HG02759 (cell line): ENCODE results near the gene MFNG.
"Not testable (repeated sequence)": the region's sequence is repeated elsewhere in the genome, so short reads cannot be mapped to it uniquely, and the experiment has no call there.

Experiments
- ATAC-seq: cut with Tn5 transposase; IDR thresholded peaks from one replicate; pipeline ENCODE4 v1.9.1; 2021; ENCODE audit warnings: mild to moderate bottlenecking, moderate library complexity; ENCODE audit not compliant: unreplicated experiment

MFNG gene

DNA sequence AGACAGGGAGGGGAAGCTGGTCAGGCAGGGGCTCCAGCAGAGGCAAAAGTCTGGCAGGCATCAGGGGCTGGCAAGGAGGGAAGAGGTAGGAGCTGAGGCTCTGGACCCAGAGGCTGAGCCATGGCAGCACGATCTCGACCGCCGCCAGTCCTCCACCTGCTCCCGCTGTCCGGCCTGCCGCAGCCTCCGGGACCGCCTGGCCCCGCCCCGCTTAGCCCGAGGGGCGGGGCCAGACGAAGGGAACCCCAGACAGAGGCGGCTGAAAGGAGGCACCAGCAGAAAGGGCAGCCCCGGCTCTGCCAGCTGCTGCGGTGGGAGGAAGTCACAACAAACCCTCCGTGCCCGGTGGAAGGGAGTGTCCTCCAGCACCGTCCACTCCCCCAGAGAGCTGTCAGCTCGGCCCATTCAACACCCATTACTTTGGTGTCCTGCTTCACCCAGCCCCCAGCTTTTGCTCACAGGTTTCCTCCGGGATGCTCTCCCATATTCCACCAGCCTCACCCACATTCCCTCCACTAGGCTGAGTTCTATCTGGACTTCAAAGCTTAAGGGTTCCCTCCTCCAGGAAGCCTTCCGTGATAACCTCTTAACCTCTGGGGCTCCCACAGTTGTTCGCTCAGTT lies at the start of gene MFNG:
MFNG (minus strand) TSS at position 161 of the 622 bp plus-strand sequence. CDS start 207 bp downstream, outside the sequence.
- ATAC-seq: peak; percentile 68

- no peak for ATAC-seq
Measured at GRCh38 chr22:37535159-37535558, 49.0 kb upstream of the MFNG start.

GRCh38 chr22:37534445-37534844 lies 48.3 kb upstream of the MFNG start:
- ATAC-seq: no peak

GRCh38 chr22:37533995-37534394 lies 47.8 kb upstream of the MFNG start:
- no peak for ATAC-seq

GRCh38 chr22:37529652-37530345 lies 43.6 kb upstream of the MFNG start:
- no peak for ATAC-seq

DNA sequence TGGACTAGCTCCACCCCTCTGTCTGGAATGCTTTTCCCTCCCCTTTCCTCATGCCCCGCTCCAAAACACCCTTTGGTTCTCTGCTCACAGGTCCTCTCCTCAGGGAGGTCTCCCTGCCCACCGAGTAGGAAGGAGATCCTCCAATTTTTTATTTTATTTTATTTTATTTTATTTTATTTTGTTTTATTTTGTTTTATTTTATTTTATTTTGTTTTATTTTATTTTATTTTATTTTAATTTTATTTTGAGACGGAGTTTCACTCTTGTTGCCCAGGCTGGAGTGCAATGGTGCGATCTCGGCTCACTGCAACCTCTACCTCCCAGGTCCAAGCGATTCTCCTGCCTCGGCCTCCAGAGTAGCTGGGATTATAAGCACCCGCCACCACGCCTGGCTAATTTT lies 41.8 kb upstream of the MFNG start:
- ATAC-seq: not testable (repeated sequence)

DNA sequence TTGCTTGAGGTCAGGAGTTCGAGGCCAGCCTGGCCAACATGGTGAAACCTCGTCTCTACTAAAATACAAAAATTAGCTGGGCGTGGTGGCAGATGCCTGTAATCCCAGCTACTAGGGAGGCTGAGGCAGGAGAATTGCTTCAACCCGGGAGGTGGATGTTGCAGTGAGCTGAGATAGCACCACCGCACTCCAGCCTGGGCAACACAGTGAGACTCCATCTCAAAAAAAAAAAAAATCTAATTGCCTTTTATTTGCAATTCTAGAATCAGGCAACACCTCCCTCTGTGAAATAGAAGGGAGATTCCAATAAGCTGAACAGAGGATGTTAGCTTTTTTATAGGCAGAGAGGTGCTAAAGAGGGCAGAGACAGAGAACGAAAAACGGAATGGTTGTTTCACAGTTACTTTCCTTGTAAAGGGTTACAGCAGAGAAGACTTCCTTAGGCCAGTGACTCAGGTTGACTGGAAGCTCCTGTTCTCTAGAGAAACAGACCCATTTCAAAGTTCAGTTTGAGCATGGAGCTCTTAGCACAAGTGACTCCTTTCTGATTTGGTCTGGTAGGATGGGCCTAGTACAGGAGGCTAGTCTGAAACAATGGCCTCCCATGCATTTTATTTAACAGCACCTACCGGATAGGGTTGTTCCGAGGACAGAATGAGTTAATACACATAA lies 41.0 kb upstream of the MFNG start:
- not testable (repeated sequence) for ATAC-seq

DNA sequence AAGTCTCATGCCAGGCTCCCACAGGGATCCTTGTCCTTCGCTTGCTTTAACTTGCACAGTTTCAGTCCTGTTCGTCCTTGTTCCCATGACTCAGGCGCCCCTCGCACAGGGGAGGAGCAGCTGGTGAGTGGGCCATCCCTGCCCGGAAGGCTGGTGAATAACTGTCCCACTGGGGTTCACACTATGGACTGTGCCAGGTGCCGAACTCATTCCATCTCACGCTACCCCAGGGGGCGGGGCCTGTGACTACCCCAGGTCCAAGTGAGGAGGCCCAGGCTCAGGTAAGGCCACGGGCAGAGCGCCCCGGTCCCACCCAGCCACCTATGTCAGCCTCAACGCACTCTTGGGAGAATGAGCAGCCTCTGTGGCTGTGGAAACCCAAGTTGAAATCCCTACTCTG lies 40.2 kb upstream of the MFNG start:
- ATAC-seq: no peak

DNA sequence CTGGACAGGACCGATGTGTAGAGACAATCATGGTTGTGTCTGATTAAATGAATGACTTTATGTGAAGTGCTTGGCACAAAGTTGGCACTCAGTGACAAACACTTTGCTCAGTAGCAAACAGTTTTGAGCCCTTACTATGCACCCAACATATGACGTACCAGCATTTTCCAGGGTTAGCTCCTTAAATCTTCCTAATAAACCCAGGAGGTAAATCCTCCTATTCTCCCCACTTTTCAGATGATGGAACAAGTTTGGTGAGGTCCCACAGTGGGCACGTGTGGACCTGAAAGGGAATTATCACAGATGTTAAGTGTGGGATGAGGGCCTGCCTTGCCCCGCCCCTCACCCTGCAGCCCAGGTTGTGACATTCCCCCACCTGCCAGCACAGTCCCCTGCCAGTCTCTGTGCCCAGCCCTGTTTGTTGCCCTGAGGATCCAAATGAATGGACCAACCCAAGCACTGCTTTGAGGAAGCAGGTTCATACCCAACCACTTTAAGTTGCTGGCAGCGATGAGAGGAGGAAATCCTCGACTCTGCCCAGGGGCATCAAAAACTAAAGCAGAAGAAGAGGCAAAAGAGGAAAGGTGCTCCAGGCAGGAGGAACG lies 39.7 kb upstream of the MFNG start:
- no peak for ATAC-seq

DNA sequence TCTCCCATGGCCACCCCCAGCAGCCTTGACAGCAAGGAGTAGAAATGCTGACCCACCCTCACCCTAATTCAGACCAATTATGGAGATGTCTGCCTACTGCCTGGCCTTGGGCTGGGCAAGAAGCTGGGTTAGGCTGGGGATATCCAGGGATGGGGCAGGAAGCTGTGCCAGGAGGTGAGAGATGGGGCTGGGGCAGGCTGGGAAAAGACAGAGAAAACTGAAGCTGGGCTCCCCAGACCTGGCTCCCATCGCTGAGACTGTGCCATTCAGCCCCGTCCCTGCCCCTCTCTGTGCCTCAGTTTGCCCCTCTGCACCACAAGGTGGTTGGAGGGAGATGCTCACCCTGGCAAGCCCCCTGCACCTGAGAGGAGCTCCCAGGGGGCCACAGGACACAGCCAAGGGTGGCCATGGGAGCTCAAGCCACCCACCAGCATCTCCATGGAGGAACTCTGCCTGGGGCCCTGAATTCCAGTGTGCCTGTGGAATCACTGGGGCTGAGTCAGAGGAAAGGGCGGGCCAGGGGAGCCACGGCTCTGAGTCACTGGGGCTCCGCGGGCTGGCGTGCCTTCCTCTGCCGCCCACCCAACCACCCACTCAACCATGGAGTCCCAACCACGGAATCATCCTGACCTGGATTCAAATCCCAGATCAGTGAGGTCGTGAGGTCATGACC lies 39.0 kb upstream of the MFNG start:
- ATAC-seq: no peak

GRCh38 chr22:37522482-37522881 lies 36.3 kb upstream of the MFNG start:
- no peak for ATAC-seq

GRCh38 chr22:37521236-37521739 lies 35.1 kb upstream of the MFNG start:
- no peak for ATAC-seq

- ATAC-seq: no peak
Measured at GRCh38 chr22:37520776-37521191, 34.6 kb upstream of the MFNG start.

- no peak for ATAC-seq
Measured at GRCh38 chr22:37519268-37520195, 33.3 kb upstream of the MFNG start, which contains the start of gene CARD10. CARD10 (minus strand) TSS chr22:37519415; CDS start chr22:37519200, 215 bp downstream.

GRCh38 chr22:37518509-37519267 lies 32.5 kb upstream of the MFNG start:
- no peak for ATAC-seq

GRCh38 chr22:37517826-37518450 lies 31.8 kb upstream of the MFNG start:
- no peak for ATAC-seq

- no peak for ATAC-seq
Measured at GRCh38 chr22:37516456-37516855, 30.3 kb upstream of the MFNG start.

- no peak for ATAC-seq
Measured at GRCh38 chr22:37515901-37516300, 29.7 kb upstream of the MFNG start.
